ENCODE measurements around the gene LINC01488.

Gene LINC01488

GRCh38 chr11:69530278-69531070, 49.0 kb downstream of the LINC01488 start:
- Histone ChIP-seq H3K36me3 (ENCODE audit: control insufficient read depth, insufficient read depth, low read length) (no peaks in the 10 kb centered on the region), H3K4me3 (ENCODE audit: low read depth, low read length) (no peak overlapping the region), H3K27ac (ENCODE audit: low read depth, low read length) (no peak overlapping the region), H3K9me3 (ENCODE audit: control insufficient read depth, insufficient read depth, low read length) (no peaks in the 10 kb centered on the region), H3K4me1 (ENCODE audit: control insufficient read depth, insufficient read depth, low read length) (no peaks in the 10 kb centered on the region), H3K9ac (ENCODE audit: low read depth, low read length) (no peak overlapping the region), H3K27me3 (ENCODE audit: control insufficient read depth, insufficient read depth, low read length) (no peaks in the 10 kb centered on the region)

GRCh38 chr11:69531071-69531716, 49.7 kb downstream of the LINC01488 start:
- no peaks in the 10 kb centered on the region for H3K36me3 ChIP-seq (ENCODE audit: control insufficient read depth, insufficient read depth, low read length)
- no peaks in the 10 kb centered on the region for H3K27me3 ChIP-seq (ENCODE audit: control insufficient read depth, insufficient read depth, low read length)
- no peak overlapping the region for H3K9ac ChIP-seq (ENCODE audit: low read depth, low read length)
- H3K9me3 ChIP-seq (ENCODE audit: control insufficient read depth, insufficient read depth, low read length): no peaks in the 10 kb centered on the region
- H3K27ac ChIP-seq (ENCODE audit: low read depth, low read length): no peak overlapping the region
- no peaks in the 10 kb centered on the region for H3K4me1 ChIP-seq (ENCODE audit: control insufficient read depth, insufficient read depth, low read length)
- no peak overlapping the region for H3K4me3 ChIP-seq (ENCODE audit: low read depth, low read length)

- H3K9me3 ChIP-seq (ENCODE audit: control insufficient read depth, insufficient read depth, low read length): no peaks in the 10 kb centered on the region
- H3K9ac ChIP-seq (ENCODE audit: low read depth, low read length): no peak overlapping the region
- no peaks in the 10 kb centered on the region for H3K27me3 ChIP-seq (ENCODE audit: control insufficient read depth, insufficient read depth, low read length)
- H3K36me3 ChIP-seq (ENCODE audit: control insufficient read depth, insufficient read depth, low read length): no peaks in the 10 kb centered on the region
- no peaks in the 10 kb centered on the region for H3K4me1 ChIP-seq (ENCODE audit: control insufficient read depth, insufficient read depth, low read length)
- H3K4me3 ChIP-seq (ENCODE audit: low read depth, low read length): no peak overlapping the region
- H3K27ac ChIP-seq (ENCODE audit: low read depth, low read length): no peak overlapping the region
Measured at GRCh38 chr11:69531717-69532088, 50.2 kb downstream of the LINC01488 start.

GRCh38 chr11:69533296-69534165, 52.1 kb downstream of the LINC01488 start:
- Histone ChIP-seq H3K27me3 (ENCODE audit: control insufficient read depth, insufficient read depth, low read length) (no peaks in the 10 kb centered on the region), H3K4me3 (ENCODE audit: low read depth, low read length) (no peak overlapping the region), H3K27ac (ENCODE audit: low read depth, low read length) (no peak overlapping the region), H3K4me1 (ENCODE audit: control insufficient read depth, insufficient read depth, low read length) (no peaks in the 10 kb centered on the region), H3K9me3 (ENCODE audit: control insufficient read depth, insufficient read depth, low read length) (no peaks in the 10 kb centered on the region), H3K9ac (ENCODE audit: low read depth, low read length) (no peak overlapping the region), H3K36me3 (ENCODE audit: control insufficient read depth, insufficient read depth, low read length) (no peaks in the 10 kb centered on the region)

- Histone ChIP-seq H3K4me3 (ENCODE audit: low read depth, low read length) (no peak overlapping the region), H3K9ac (ENCODE audit: low read depth, low read length) (no peak overlapping the region), H3K27me3 (ENCODE audit: control insufficient read depth, insufficient read depth, low read length) (no peaks in the 10 kb centered on the region), H3K9me3 (ENCODE audit: control insufficient read depth, insufficient read depth, low read length) (no peaks in the 10 kb centered on the region), H3K36me3 (ENCODE audit: control insufficient read depth, insufficient read depth, low read length) (no peaks in the 10 kb centered on the region), H3K4me1 (ENCODE audit: control insufficient read depth, insufficient read depth, low read length) (no peaks in the 10 kb centered on the region), H3K27ac (ENCODE audit: low read depth, low read length) (no peak overlapping the region)
Measured at GRCh38 chr11:69534166-69534530, 52.7 kb downstream of the LINC01488 start.

- Histone ChIP-seq H3K9me3 (ENCODE audit: control insufficient read depth, insufficient read depth, low read length) (no peaks in the 10 kb centered on the region), H3K27me3 (ENCODE audit: control insufficient read depth, insufficient read depth, low read length) (no peaks in the 10 kb centered on the region), H3K4me1 (ENCODE audit: control insufficient read depth, insufficient read depth, low read length) (0 out of 2 replicates have a peak, but pooled peaks cover 4% of the 10 kb centered on the region), H3K9ac (ENCODE audit: low read depth, low read length) (no peak overlapping the region), H3K27ac (ENCODE audit: low read depth, low read length) (no peak overlapping the region), H3K4me3 (ENCODE audit: low read depth, low read length) (no peak overlapping the region), H3K36me3 (ENCODE audit: control insufficient read depth, insufficient read depth, low read length) (no peaks in the 10 kb centered on the region)
Measured at GRCh38 chr11:69535908-69536307, 54.4 kb downstream of the LINC01488 start.

GRCh38 chr11:69536406-69536805, 54.9 kb downstream of the LINC01488 start:
- 0 out of 2 replicates have a peak, but pooled peaks cover 4% of the 10 kb centered on the region for H3K4me1 ChIP-seq (ENCODE audit: control insufficient read depth, insufficient read depth, low read length)
- H3K36me3 ChIP-seq (ENCODE audit: control insufficient read depth, insufficient read depth, low read length): no peaks in the 10 kb centered on the region
- no peaks in the 10 kb centered on the region for H3K27me3 ChIP-seq (ENCODE audit: control insufficient read depth, insufficient read depth, low read length)
- H3K9ac ChIP-seq (ENCODE audit: low read depth, low read length): no peak overlapping the region
- H3K4me3 ChIP-seq (ENCODE audit: low read depth, low read length): no peak overlapping the region
- no peak overlapping the region for H3K27ac ChIP-seq (ENCODE audit: low read depth, low read length)
- H3K9me3 ChIP-seq (ENCODE audit: control insufficient read depth, insufficient read depth, low read length): no peaks in the 10 kb centered on the region

- H3K4me3 ChIP-seq (ENCODE audit: low read depth, low read length): no peak overlapping the region
- no peak overlapping the region for H3K9ac ChIP-seq (ENCODE audit: low read depth, low read length)
- no peaks in the 10 kb centered on the region for H3K27me3 ChIP-seq (ENCODE audit: control insufficient read depth, insufficient read depth, low read length)
- H3K9me3 ChIP-seq (ENCODE audit: control insufficient read depth, insufficient read depth, low read length): no peaks in the 10 kb centered on the region
- no peak overlapping the region for H3K27ac ChIP-seq (ENCODE audit: low read depth, low read length)
- H3K36me3 ChIP-seq (ENCODE audit: control insufficient read depth, insufficient read depth, low read length): no peaks in the 10 kb centered on the region
- H3K4me1 ChIP-seq (ENCODE audit: control insufficient read depth, insufficient read depth, low read length): 0 out of 2 replicates have a peak, but pooled peaks cover 4% of the 10 kb centered on the region
Measured at GRCh38 chr11:69537126-69537525, 55.7 kb downstream of the LINC01488 start.

- Histone ChIP-seq H3K27me3 (ENCODE audit: control insufficient read depth, insufficient read depth, low read length) (no peaks in the 10 kb centered on the region), H3K4me3 (ENCODE audit: low read depth, low read length) (no peak overlapping the region), H3K36me3 (ENCODE audit: control insufficient read depth, insufficient read depth, low read length) (no peaks in the 10 kb centered on the region), H3K27ac (ENCODE audit: low read depth, low read length) (no peak overlapping the region), H3K9me3 (ENCODE audit: control insufficient read depth, insufficient read depth, low read length) (no peaks in the 10 kb centered on the region), H3K4me1 (ENCODE audit: control insufficient read depth, insufficient read depth, low read length) (0 out of 2 replicates have a peak, but pooled peaks cover 4% of the 10 kb centered on the region), H3K9ac (ENCODE audit: low read depth, low read length) (no peak overlapping the region)
Measured at GRCh38 chr11:69537855-69538640, 56.6 kb downstream of the LINC01488 start.

- no peaks in the 10 kb centered on the region for H3K27me3 ChIP-seq (ENCODE audit: control insufficient read depth, insufficient read depth, low read length)
- H3K36me3 ChIP-seq (ENCODE audit: control insufficient read depth, insufficient read depth, low read length): no peaks in the 10 kb centered on the region
- 0 out of 2 replicates have a peak, but pooled peaks cover 4% of the 10 kb centered on the region for H3K4me1 ChIP-seq (ENCODE audit: control insufficient read depth, insufficient read depth, low read length)
- H3K27ac ChIP-seq (ENCODE audit: low read depth, low read length): no peak overlapping the region
- no peaks in the 10 kb centered on the region for H3K9me3 ChIP-seq (ENCODE audit: control insufficient read depth, insufficient read depth, low read length)
- H3K4me3 ChIP-seq (ENCODE audit: low read depth, low read length): no peak overlapping the region
- no peak overlapping the region for H3K9ac ChIP-seq (ENCODE audit: low read depth, low read length)
Measured at GRCh38 chr11:69538854-69539253, 57.4 kb downstream of the LINC01488 start.

All from HUES48 (cell line).